MCF 10A (cell line): ENCODE data around the gene CES1. TPM values are rescaled to one million over a fixed set of nuclear protein-coding genes. Genes with fewer than 3 reads are reported as not detected.

Source experiments
- Bru-seq: library from RNA; stranded (reverse); fragments of 400-500 nt; gene quantifications from one replicate; lab custom pipeline; 2021; lab: Mats Ljungman, UMichigan
- BruChase-seq, 2 experiments: library from RNA; stranded (reverse); fragments of 400-500 nt; gene quantifications; one replicate each; lab custom pipeline; 2021; lab: Mats Ljungman, UMichigan
- BruUV-seq: library from RNA; stranded (reverse); fragments of 400-500 nt; replicated peaks from 2 replicates; lab custom pipeline; 2021; lab: Mats Ljungman, UMichigan
- CTCF ChIA-PET: fragments of 300-600 bp; sonication (Branson Sonifier 250); formaldehyde crosslinking; extraction: SDS; loops from one replicate; lab custom pipeline; 2021; ENCODE audit warnings: antibody characterized with exemption, inconsistent platforms; lab: Yijun Ruan, JAX
- POLR2A ChIA-PET: fragments of 300-600, 350-650 bp; sonication (Branson Sonifier 250); formaldehyde crosslinking; extraction: SDS; loops from one replicate; lab custom pipeline; 2020; ENCODE audit warnings: antibody characterized with exemption, inconsistent platforms; lab: Yijun Ruan, JAX
- DNase-seq: peaks from one replicate; pipeline ENCODE4 v3.0.0-alpha.2; 2018; ENCODE audit not compliant: unreplicated experiment
- H3K27ac Mint-ChIP-seq: one replicate; pipeline ENCODE4 v1.8.0; 2022; ENCODE audit warnings: mild to moderate bottlenecking, low read depth, mixed read lengths; ENCODE audit not compliant: unreplicated experiment
- H3K27me3 Mint-ChIP-seq: one replicate; pipeline ENCODE4 v1.8.0; 2022; ENCODE audit warnings: mixed read lengths; ENCODE audit not compliant: insufficient read depth, unreplicated experiment
- H3K36me3 Mint-ChIP-seq: one replicate; pipeline ENCODE4 v1.8.0; 2022; ENCODE audit warnings: mild to moderate bottlenecking, moderate library complexity, mixed read lengths; ENCODE audit not compliant: insufficient read depth, unreplicated experiment
- H3K4me1 Mint-ChIP-seq: one replicate; pipeline ENCODE4 v1.8.0; 2022; ENCODE audit warnings: mixed read lengths; ENCODE audit not compliant: insufficient read depth, unreplicated experiment
- H3K4me3 Mint-ChIP-seq: one replicate; pipeline ENCODE4 v1.8.0; 2022; ENCODE audit warnings: mild to moderate bottlenecking, moderate library complexity, mixed read lengths; ENCODE audit not compliant: unreplicated experiment
- H3K9me3 Mint-ChIP-seq: one replicate; pipeline ENCODE4 v1.8.0; 2022; ENCODE audit warnings: mixed read lengths; ENCODE audit not compliant: unreplicated experiment
- CTCF ChIP-seq: fragments of 200-600 bp; IDR thresholded peaks from one replicate; pipeline ENCODE4 v1.8.0; 2022; ENCODE audit warnings: antibody characterized with exemption, mild to moderate bottlenecking; ENCODE audit not compliant: unreplicated experiment
- intact Hi-C: fragments of 100-400 bp; cut with micrococcal nuclease; formaldehyde crosslinking; loops from 2 replicates; pipeline ENCODE4 v1.14.1; 2022
- long read RNA-seq: library from polyadenylated mRNA; stranded (forward); transcript quantifications from one replicate; pipeline ENCODE4 v2.0.0, GENCODE V29; 2022
- total RNA-seq: library from RNA; stranded (reverse); gene quantifications from 2 replicates; pipeline ENCODE4 v1.2.3, GENCODE V29; 2022

CES1 gene
- total RNA-seq (not detected in 2 replicates), Bru-seq, nascent RNA (not detected), BruChase-seq, experiment 1, labeled RNA remaining after a 6-hour chase (percentile 6 among the genes with signal in this experiment), BruChase-seq, experiment 2, labeled RNA remaining after a 2-hour chase (not detected)
- long read RNA-seq, result 0 reads

- DNase-seq, result no peak
- ChIA-PET POLR2A (no interaction called here), CTCF (interaction anchor here (0.6 to 1.5 kb wide), 3 partner anchors 120 to 554 kb away, joined by 3 to 5 read pairs (median 3); no protein-coding TSS in a partner anchor)
- no peak for TF ChIP-seq CTCF
- H3K36me3 Mint-ChIP-seq, result no peaks in the 10 kb centered on the region
- H3K27ac Mint-ChIP-seq, result no peak within 1 kb of the TSS
- no peak within 1 kb of the TSS for H3K4me3 Mint-ChIP-seq
- no peaks in the 10 kb centered on the region for H3K9me3 Mint-ChIP-seq
- intact Hi-C loops, result no loop called here
- BruUV-seq, result no TSS peak
- H3K27me3 Mint-ChIP-seq, result peaks cover 14% of the 10 kb centered on the region
- peaks cover 15% of the 10 kb centered on the region for H3K4me1 Mint-ChIP-seq
These were observed at the start of gene CES1 for GRCh38 chr16:55832773-55833691. Gene CES1, minus strand, starts transcription at chr16:55833096. Its CDS starts 41 bp downstream, at chr16:55833055.

- no peak overlapping the region for H3K27ac Mint-ChIP-seq
- ChIA-PET CTCF (interaction anchor here (0.9 kb wide), 1 partner anchor 442 kb away, joined by 4 read pairs; no protein-coding TSS in a partner anchor), POLR2A (interaction anchor here (0.5 kb wide), 1 partner anchor 317 kb away, joined by 3 read pairs; no protein-coding TSS in a partner anchor)
- no peaks in the 10 kb centered on the region for H3K36me3 Mint-ChIP-seq
- no peaks in the 10 kb centered on the region for H3K4me1 Mint-ChIP-seq
- BruUV-seq, result no TSS peak
- no peak overlapping the region for H3K4me3 Mint-ChIP-seq
- peaks cover 35% of the 10 kb centered on the region for H3K27me3 Mint-ChIP-seq
- no peaks in the 10 kb centered on the region for H3K9me3 Mint-ChIP-seq
- no peak for DNase-seq
- intact Hi-C loops, result no loop called here
- TF ChIP-seq CTCF, result no peak
These were observed 44.0 kb upstream of the CES1 start for GRCh38 chr16:55876854-55877253.

- Mint-ChIP-seq H3K4me3 (no peak within 1 kb of the TSS), H3K9me3 (no peaks in the 10 kb centered on the region), H3K27me3 (peaks cover 36% of the 10 kb centered on the region), H3K4me1 (no peaks in the 10 kb centered on the region), H3K36me3 (no peaks in the 10 kb centered on the region), H3K27ac (no peak within 1 kb of the TSS)
- CTCF ChIA-PET, result interaction anchor here (0.6 kb wide), 1 partner anchor 217 kb away, joined by 4 read pairs; no protein-coding TSS in a partner anchor
- DNase-seq, result no peak
- intact Hi-C loops, result no loop called here
- BruUV-seq, result no TSS peak
- TF ChIP-seq CTCF, result no peak
- POLR2A ChIA-PET, result no interaction called here
These were observed 42.4 kb upstream of the CES1 start, which contains the start of gene CES5A for GRCh38 chr16:55875273-55875672. Gene CES5A, minus strand, starts transcription at chr16:55875373. Its CDS starts 152 bp downstream, at chr16:55875221.

GRCh38 chr16:55873122-55873521 is 40.2 kb upstream of the CES1 start:
- intact Hi-C loops, result no loop called here
- no peak for TF ChIP-seq CTCF
- Mint-ChIP-seq H3K36me3 (no peaks in the 10 kb centered on the region), H3K4me3 (no peak overlapping the region), H3K27me3 (peaks cover 44% of the 10 kb centered on the region), H3K9me3 (no peaks in the 10 kb centered on the region), H3K4me1 (no peaks in the 10 kb centered on the region), H3K27ac (no peak overlapping the region)
- POLR2A ChIA-PET, result no interaction called here
- DNase-seq, result no peak
- no TSS peak for BruUV-seq
- CTCF ChIA-PET, result interaction anchor here (0.9 to 2.0 kb wide), 4 partner anchors 10 to 446 kb away, joined by 3 to 7 read pairs (median 4); no protein-coding TSS in a partner anchor
